Activated naive CD4-positive, alpha-beta T cell treated with anti-CD3 and anti-CD28 coated beads for 36 hours (primary cell): ENCODE data around the gene RNGTT. TPM values are rescaled to one million over a fixed set of nuclear protein-coding genes. Genes with fewer than 3 reads are reported as not detected.

Source experiments
- CTCF ChIA-PET: fragments of 350-600 bp; sonication (Branson Sonifier 250); formaldehyde crosslinking; loops from one replicate; lab custom pipeline; 2021; ENCODE audit warnings: antibody characterized with exemption; lab: Charles Lee
- DNase-seq: peaks from one replicate; pipeline ENCODE4 v3.0.0-alpha.2; 2020
- H3K27ac Mint-ChIP-seq: one replicate; pipeline ENCODE4 v1.8.0; 2021; ENCODE audit warnings: mild to moderate bottlenecking, mixed read lengths
- H3K27me3 Mint-ChIP-seq: one replicate; pipeline ENCODE4 v1.8.0; 2021; ENCODE audit warnings: low read depth, mixed read lengths
- H3K36me3 Mint-ChIP-seq: one replicate; pipeline ENCODE4 v1.8.0; 2021; ENCODE audit warnings: low read depth, mixed read lengths
- H3K4me1 Mint-ChIP-seq: one replicate; pipeline ENCODE4 v1.8.0; 2021; ENCODE audit warnings: low read depth, mixed read lengths
- H3K4me3 Mint-ChIP-seq: one replicate; pipeline ENCODE4 v1.8.0; 2021; ENCODE audit warnings: mild to moderate bottlenecking, moderate library complexity, mixed read lengths
- H3K9me3 Mint-ChIP-seq: one replicate; pipeline ENCODE4 v1.8.0; 2021; ENCODE audit warnings: mixed read lengths
- intact Hi-C: fragments of 100-400 bp; cut with micrococcal nuclease; formaldehyde crosslinking; loops from one replicate; pipeline ENCODE4 v1.15.1; 2023
- total RNA-seq, 2 experiments: library from RNA; stranded (reverse); gene quantifications; one replicate each; pipeline ENCODE4 v1.2.3, GENCODE V29; 2021

Gene RNGTT
- total RNA-seq, 2 experiments from 2014 or later = 21.7 to 23.5 TPM

- CTCF ChIA-PET = no interaction called here
- Mint-ChIP-seq H3K36me3 (peaks cover 68% of the 10 kb centered on the region), H3K9me3 (peaks cover 22% of the 10 kb centered on the region), H3K27ac (no peak overlapping the region), H3K4me1 (no peaks in the 10 kb centered on the region), H3K4me3 (no peak overlapping the region), H3K27me3 (no peaks in the 10 kb centered on the region)
- intact Hi-C loops = no loop called here
- DNase-seq = no peak
Observed at GRCh38 chr6:88670369-88670768, 293.0 kb downstream of the RNGTT start.

GRCh38 chr6:88669475-88669874 is 293.9 kb downstream of the RNGTT start:
- CTCF ChIA-PET = no interaction called here
- H3K36me3 Mint-ChIP-seq = peaks cover 68% of the 10 kb centered on the region

GRCh38 chr6:88666901-88667300 is 296.5 kb downstream of the RNGTT start:
- Mint-ChIP-seq H3K4me1 (peaks cover 3% of the 10 kb centered on the region), H3K4me3 (no peak overlapping the region), H3K9me3 (peaks cover 37% of the 10 kb centered on the region), H3K36me3 (peaks cover 67% of the 10 kb centered on the region), H3K27ac (no peak overlapping the region), H3K27me3 (no peaks in the 10 kb centered on the region)
- CTCF ChIA-PET = no interaction called here
- no peak for DNase-seq
- intact Hi-C loops = no loop called here

More at GRCh38 chr6:88669475-88669874, 293.9 kb downstream of the RNGTT start:
- peaks cover 22% of the 10 kb centered on the region for H3K9me3 Mint-ChIP-seq
- intact Hi-C loops = no loop called here
- no peak for DNase-seq
- no peaks in the 10 kb centered on the region for H3K27me3 Mint-ChIP-seq
- H3K4me1 Mint-ChIP-seq = no peaks in the 10 kb centered on the region
- no peak overlapping the region for H3K27ac Mint-ChIP-seq
- H3K4me3 Mint-ChIP-seq = no peak overlapping the region

GRCh38 chr6:88665131-88665530 is 298.3 kb downstream of the RNGTT start:
- Mint-ChIP-seq H3K27me3 (no peaks in the 10 kb centered on the region), H3K36me3 (peaks cover 64% of the 10 kb centered on the region), H3K4me3 (no peak overlapping the region), H3K27ac (no peak overlapping the region), H3K9me3 (peaks cover 33% of the 10 kb centered on the region), H3K4me1 (peaks cover 3% of the 10 kb centered on the region)
- no peak for DNase-seq
- intact Hi-C loops = no loop called here
- CTCF ChIA-PET = no interaction called here

GRCh38 chr6:88663801-88664200 is 299.6 kb downstream of the RNGTT start:
- Mint-ChIP-seq H3K36me3 (peaks cover 72% of the 10 kb centered on the region), H3K27me3 (no peaks in the 10 kb centered on the region), H3K4me1 (peaks cover 3% of the 10 kb centered on the region), H3K4me3 (no peak overlapping the region), H3K9me3 (peaks cover 37% of the 10 kb centered on the region), H3K27ac (no peak overlapping the region)
- intact Hi-C loops = no loop called here
- CTCF ChIA-PET = no interaction called here
- DNase-seq = no peak

GRCh38 chr6:88662653-88663174 is 300.7 kb downstream of the RNGTT start:
- no peak overlapping the region for H3K27ac Mint-ChIP-seq
- CTCF ChIA-PET = no interaction called here
- peaks cover 79% of the 10 kb centered on the region for H3K36me3 Mint-ChIP-seq
- no peaks in the 10 kb centered on the region for H3K27me3 Mint-ChIP-seq
- intact Hi-C loops = no loop called here
- no peak for DNase-seq
- no peak overlapping the region for H3K4me3 Mint-ChIP-seq
- H3K9me3 Mint-ChIP-seq = peaks cover 37% of the 10 kb centered on the region
- peaks cover 3% of the 10 kb centered on the region for H3K4me1 Mint-ChIP-seq

GRCh38 chr6:88662163-88662580 is 301.2 kb downstream of the RNGTT start:
- no peak overlapping the region for H3K4me3 Mint-ChIP-seq
- H3K36me3 Mint-ChIP-seq = peaks cover 79% of the 10 kb centered on the region
- DNase-seq = no peak
- H3K27ac Mint-ChIP-seq = no peak overlapping the region
- H3K27me3 Mint-ChIP-seq = no peaks in the 10 kb centered on the region
- CTCF ChIA-PET = no interaction called here
- H3K9me3 Mint-ChIP-seq = peaks cover 37% of the 10 kb centered on the region
- peaks cover 3% of the 10 kb centered on the region for H3K4me1 Mint-ChIP-seq
- intact Hi-C loops = no loop called here

GRCh38 chr6:88661136-88661535 is 302.3 kb downstream of the RNGTT start:
- Mint-ChIP-seq H3K27ac (no peak overlapping the region), H3K4me3 (no peak overlapping the region), H3K9me3 (peaks cover 37% of the 10 kb centered on the region), H3K36me3 (peaks cover 72% of the 10 kb centered on the region), H3K4me1 (peaks cover 3% of the 10 kb centered on the region), H3K27me3 (no peaks in the 10 kb centered on the region)
- intact Hi-C loops = no loop called here
- no peak for DNase-seq
- CTCF ChIA-PET = no interaction called here

- peaks cover 9% of the 10 kb centered on the region for H3K9me3 Mint-ChIP-seq
- H3K27me3 Mint-ChIP-seq = no peaks in the 10 kb centered on the region
- no peaks in the 10 kb centered on the region for H3K4me1 Mint-ChIP-seq
- H3K36me3 Mint-ChIP-seq = peaks cover 41% of the 10 kb centered on the region
- CTCF ChIA-PET = no interaction called here
- H3K4me3 Mint-ChIP-seq = no peak overlapping the region
- DNase-seq = no peak
- H3K27ac Mint-ChIP-seq = no peak overlapping the region
- intact Hi-C loops = no loop called here
Observed at GRCh38 chr6:88655586-88655985, 307.8 kb downstream of the RNGTT start.

- no peak for DNase-seq
- Mint-ChIP-seq H3K4me3 (no peak overlapping the region), H3K36me3 (peaks cover 27% of the 10 kb centered on the region), H3K27ac (no peak overlapping the region), H3K9me3 (peaks cover 5% of the 10 kb centered on the region), H3K4me1 (peaks cover 4% of the 10 kb centered on the region), H3K27me3 (no peaks in the 10 kb centered on the region)
- CTCF ChIA-PET = no interaction called here
- intact Hi-C loops = no loop called here
Observed at GRCh38 chr6:88653936-88654335, 309.5 kb downstream of the RNGTT start.

- no peak overlapping the region for H3K4me3 Mint-ChIP-seq
- intact Hi-C loops = no loop called here
- no peak for DNase-seq
- H3K27me3 Mint-ChIP-seq = no peaks in the 10 kb centered on the region
- peaks cover 9% of the 10 kb centered on the region for H3K9me3 Mint-ChIP-seq
- H3K27ac Mint-ChIP-seq = no peak overlapping the region
- peaks cover 6% of the 10 kb centered on the region for H3K4me1 Mint-ChIP-seq
- CTCF ChIA-PET = no interaction called here
- peaks cover 16% of the 10 kb centered on the region for H3K36me3 Mint-ChIP-seq
Observed at GRCh38 chr6:88651400-88651799, 312.0 kb downstream of the RNGTT start.

GRCh38 chr6:88650979-88651378 is 312.4 kb downstream of the RNGTT start:
- Mint-ChIP-seq H3K36me3 (peaks cover 16% of the 10 kb centered on the region), H3K27ac (no peak overlapping the region), H3K27me3 (no peaks in the 10 kb centered on the region), H3K9me3 (peaks cover 9% of the 10 kb centered on the region), H3K4me3 (no peak overlapping the region), H3K4me1 (peaks cover 6% of the 10 kb centered on the region)
- no peak for DNase-seq
- CTCF ChIA-PET = no interaction called here
- intact Hi-C loops = no loop called here

GRCh38 chr6:88650029-88650619 is 313.3 kb downstream of the RNGTT start:
- intact Hi-C loops = no loop called here
- no peak overlapping the region for H3K27ac Mint-ChIP-seq
- no peak for DNase-seq
- peaks cover 9% of the 10 kb centered on the region for H3K9me3 Mint-ChIP-seq
- no peaks in the 10 kb centered on the region for H3K27me3 Mint-ChIP-seq
- CTCF ChIA-PET = no interaction called here
- H3K4me1 Mint-ChIP-seq = peaks cover 6% of the 10 kb centered on the region
- H3K4me3 Mint-ChIP-seq = no peak overlapping the region
- peaks cover 16% of the 10 kb centered on the region for H3K36me3 Mint-ChIP-seq
